Upper lobe of left lung (tissue), 6 donors: ENCODE measurements around the gene CAPN3. TPM values are rescaled to one million over a fixed set of nuclear protein-coding genes. Genes with fewer than 3 reads are reported as not detected.

Experiments
- ATAC-seq, 2 donors: fragments of 200-7000 bp; cut with Tn5 transposase; one replicate each; pipeline ENCODE4 v1.9.1; 2022; ENCODE audit warnings: mild to moderate bottlenecking in 2 of 2, moderate library complexity in 2 of 2; ENCODE audit not compliant: low FRiP score in 2 of 2
- DNase-seq, 2 donors: peaks; one replicate each; pipeline ENCODE4 v3.0.0-alpha.2; 2019 to 2020
- H3K27ac ChIP-seq, 4 donors: fragments of 200-600 bp; sonication (generic); one replicate each; pipeline ENCODE4 v1.5.1; 2016 to 2019
- H3K27me3 ChIP-seq, 4 donors: fragments of 200-600 bp; sonication (generic); one replicate each; pipeline ENCODE4 v1.5.1; 2017 to 2019
- H3K36me3 ChIP-seq, 4 donors: fragments of 200-600 bp; sonication (generic); one replicate each; pipeline ENCODE4 v1.5.1; 2016 to 2019
- H3K4me1 ChIP-seq, 4 donors: fragments of 200-600 bp; sonication (generic); one replicate each; pipeline ENCODE4 v1.5.1; 2018 to 2019
- H3K4me3 ChIP-seq, 4 donors: fragments of 200-600 bp; sonication (generic); one replicate each; pipeline ENCODE4 v1.5.1; 2017 to 2019; ENCODE audit warnings: mild to moderate bottlenecking in 2 of 4, moderate library complexity in 1 of 4
- H3K9me3 ChIP-seq, 4 donors: fragments of 200-600 bp; sonication (generic); one replicate each; pipeline ENCODE4 v1.5.1; 2018 to 2019
- CTCF ChIP-seq, 6 experiments: fragments of 450-650 bp in 4 of 6; fragments of 200-600 bp in 2 of 6; sonication (generic) in 2 of 6; IDR thresholded peaks; one replicate each; pipeline ENCODE4 v1.5.1; 2016 to 2019; ENCODE audit warnings: antibody characterized with exemption in 6 of 6
- EP300 ChIP-seq, 4 donors: sonication (generic); formaldehyde crosslinking; IDR thresholded peaks; one replicate each; pipeline ENCODE4 v1.5.1; 2017; ENCODE audit warnings: antibody characterized with exemption in 4 of 4, control low read depth in 2 of 4
- POLR2A ChIP-seq, 4 donors: fragments of 450-650 bp; IDR thresholded peaks; one replicate each; pipeline ENCODE4 v1.5.1; 2016 to 2017; ENCODE audit warnings: antibody characterized with exemption in 4 of 4, mild to moderate bottlenecking in 2 of 4
- POLR2AphosphoS5 ChIP-seq, 2 donors: sonication (generic); formaldehyde crosslinking; IDR thresholded peaks; one replicate each; pipeline ENCODE4 v1.5.1; 2017; ENCODE audit warnings: antibody characterized with exemption in 2 of 2
- WGBS, 2 donors: methylation state at CpG; one replicate each; pipeline ENCODE4 v1.1.5; 2017 to 2018; 5-methylcytosine and 5-hydroxymethylcytosine counted together
- total RNA-seq, 6 donors: library from RNA; depleted of rRNA in 4 of 6; stranded (reverse); fragments of >200 nt in 4 of 6; gene quantifications; one replicate each; pipeline versions ENCODE4 v1.1.0 to v1.2.1, GENCODE V29; 2016 to 2021
- donor health status: DM: no; HTN: no; CAD: no; lungs with moderate emphysema.
- donor health status: DM: no; HTN: yes; CAD: no; lungs with severe emphysema.

CAPN3 gene
- total RNA-seq, 6 donors from 2014 or later: 24.0 to 369 (median 54.3) TPM

DNA sequence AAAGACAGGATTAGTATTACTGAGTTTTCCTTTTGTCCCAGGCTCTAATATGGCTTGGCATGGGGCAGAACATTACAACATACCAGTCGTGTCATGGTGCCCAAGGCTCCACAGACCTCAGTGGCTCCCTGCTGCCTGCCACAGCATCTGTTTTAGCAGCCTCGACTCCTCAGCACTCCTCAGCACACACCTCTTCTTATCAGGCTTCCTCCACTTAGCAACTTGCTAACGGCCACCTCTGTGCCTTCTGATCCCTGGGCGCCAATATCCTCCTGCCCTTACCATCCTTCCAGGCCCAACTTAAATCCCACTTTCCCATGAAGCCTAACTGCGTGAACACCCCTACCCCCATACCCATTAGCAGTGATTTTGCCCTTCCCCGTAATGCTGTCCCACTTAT, 6.2 kb upstream of the CAPN3 start:
- Histone ChIP-seq H3K9me3 (no peaks in the 10 kb centered on the region), H3K4me3 (no peak overlapping the region), H3K27me3 (no peaks in the 10 kb centered on the region), H3K36me3 (peaks cover 23 to 74% (median 49%) of the 10 kb centered on the region in 4 donors), H3K4me1 (no peaks in the 10 kb centered on the region), H3K27ac (no peak overlapping the region)
- DNase-seq (no peak), ATAC-seq (no peak)
- no peak for TF ChIP-seq POLR2A (IDR thresholded peaks at IDR 0.05)
- WGBS, 2 donors: 88 to 93% methylated on average over 6 of the region's 6 CpGs

DNA sequence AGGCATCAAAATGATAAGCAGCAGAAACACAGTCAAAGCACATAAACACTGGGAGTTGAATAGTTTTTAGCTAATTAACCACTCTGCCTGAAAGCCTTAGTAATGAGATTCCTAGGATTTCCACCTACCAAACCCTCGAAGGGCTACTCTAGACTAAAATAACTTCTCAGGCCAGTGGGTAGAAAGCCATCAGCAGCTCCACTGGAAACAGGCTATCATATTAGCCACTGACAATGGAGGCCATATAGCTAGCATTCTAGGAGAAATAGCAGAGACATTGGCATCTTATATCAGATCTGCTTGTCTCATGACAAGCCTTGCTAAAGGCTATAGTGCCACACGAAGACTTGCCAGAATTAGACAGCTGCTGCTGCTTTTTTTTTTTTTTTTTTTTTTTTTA, 4.5 kb upstream of the CAPN3 start:
- DNase-seq (no peak), ATAC-seq (no peak)
- Histone ChIP-seq H3K27me3 (no peaks in the 10 kb centered on the region), H3K27ac (no peak overlapping the region), H3K4me1 (no peaks in the 10 kb centered on the region), H3K4me3 (no peak overlapping the region), H3K36me3 (peaks cover 19 to 65% (median 43%) of the 10 kb centered on the region in 4 donors), H3K9me3 (no peaks in the 10 kb centered on the region)
- no peak for TF ChIP-seq CTCF (IDR thresholded peaks at IDR 0.05)
- no peak for TF ChIP-seq POLR2A (IDR thresholded peaks at IDR 0.05)
- TF ChIP-seq POLR2AphosphoS5 (IDR thresholded peaks at IDR 0.05): no peak
- no peak for TF ChIP-seq EP300 (IDR thresholded peaks at IDR 0.05)
- 66 to 88% methylated on average over 2 of the region's 2 CpGs for WGBS, 2 donors

- TF ChIP-seq POLR2AphosphoS5 (IDR thresholded peaks at IDR 0.05) (no peak), POLR2A (IDR thresholded peaks at IDR 0.05) (no peak), CTCF (IDR thresholded peaks at IDR 0.05) (no peak), EP300 (IDR thresholded peaks at IDR 0.05) (no peak)
- H3K27ac ChIP-seq: no peak overlapping the region
- no peaks in the 10 kb centered on the region for H3K27me3 ChIP-seq
- no peaks in the 10 kb centered on the region for H3K9me3 ChIP-seq
- no peak overlapping the region for H3K4me3 ChIP-seq
- ATAC-seq (no peak), DNase-seq (no peak)
- no peaks in the 10 kb centered on the region for H3K4me1 ChIP-seq
- peaks cover 19 to 65% (median 45%) of the 10 kb centered on the region in 4 donors for H3K36me3 ChIP-seq
- 90 to 94% methylated on average over 6 of the region's 6 CpGs for WGBS, 2 donors
These were observed 4.0 kb upstream of the CAPN3 start for GRCh38 chr15:42355291-42355690.

- Histone ChIP-seq H3K36me3 (peaks cover 15 to 50% (median 37%) of the 10 kb centered on the region in 4 donors), H3K4me3 (no peak overlapping the region), H3K27me3 (no peaks in the 10 kb centered on the region), H3K9me3 (no peaks in the 10 kb centered on the region), H3K27ac (no peak overlapping the region), H3K4me1 (no peaks in the 10 kb centered on the region)
- TF ChIP-seq POLR2AphosphoS5 (IDR thresholded peaks at IDR 0.05) (no peak), POLR2A (IDR thresholded peaks at IDR 0.05) (no peak), CTCF (IDR thresholded peaks at IDR 0.05) (no peak)
- WGBS, 2 donors: 89 to 91% methylated on average over 5 of the region's 5 CpGs
- DNase-seq: no peak
- ATAC-seq: no peak
These were observed 2.5 kb upstream of the CAPN3 start for GRCh38 chr15:42356851-42357250.

DNA sequence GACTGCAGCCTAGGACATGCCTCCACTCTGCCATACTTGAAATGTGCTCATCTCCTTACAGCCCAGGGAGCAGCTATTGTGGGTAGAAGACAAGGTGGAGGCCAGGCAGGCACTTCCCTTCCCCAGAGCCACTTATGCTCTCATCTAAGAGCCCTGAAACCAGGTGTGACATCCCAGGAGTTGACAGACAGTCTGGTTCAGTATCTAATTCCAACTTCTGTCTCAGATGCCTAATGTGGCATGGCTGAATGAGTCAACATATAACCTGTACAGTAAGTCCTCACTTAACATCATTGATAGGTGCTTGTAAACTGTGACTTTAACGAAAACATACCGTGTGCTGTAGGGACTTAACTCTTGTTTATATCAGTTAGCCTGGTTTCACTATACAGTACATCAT, 1.2 kb upstream of the CAPN3 start:
- H3K4me1 ChIP-seq: no peaks in the 10 kb centered on the region
- no peaks in the 10 kb centered on the region for H3K9me3 ChIP-seq
- H3K27ac ChIP-seq: no peak overlapping the region
- 96 to 97% methylated on average over 2 of the region's 2 CpGs for WGBS, 2 donors
- TF ChIP-seq CTCF (IDR thresholded peaks at IDR 0.05) (no peak), POLR2AphosphoS5 (IDR thresholded peaks at IDR 0.05) (no peak), POLR2A (IDR thresholded peaks at IDR 0.05) (no peak), EP300 (IDR thresholded peaks at IDR 0.05) (no peak)
- no peak for DNase-seq
- no peak for ATAC-seq
- no peaks in the 10 kb centered on the region for H3K27me3 ChIP-seq
- no peak overlapping the region for H3K4me3 ChIP-seq
- H3K36me3 ChIP-seq: peaks cover 6 to 37% (median 25%) of the 10 kb centered on the region in 4 donors
